Activated CD8-positive, alpha-beta memory T cell treated with anti-CD3 and anti-CD28 coated beads, Interleukin-2, amount 50 U/mL, for 24 hours (primary cell): ENCODE measurements around the gene SUFU.
A peak's percentile ranks its signal among the peaks of the same experiment; 100 is the strongest.

Experiments
- DNase-seq: peaks from one replicate; pipeline ENCODE4 v3.0.0-alpha.2; 2020; ENCODE audit errors: extremely low read depth

The SUFU gene

DNA sequence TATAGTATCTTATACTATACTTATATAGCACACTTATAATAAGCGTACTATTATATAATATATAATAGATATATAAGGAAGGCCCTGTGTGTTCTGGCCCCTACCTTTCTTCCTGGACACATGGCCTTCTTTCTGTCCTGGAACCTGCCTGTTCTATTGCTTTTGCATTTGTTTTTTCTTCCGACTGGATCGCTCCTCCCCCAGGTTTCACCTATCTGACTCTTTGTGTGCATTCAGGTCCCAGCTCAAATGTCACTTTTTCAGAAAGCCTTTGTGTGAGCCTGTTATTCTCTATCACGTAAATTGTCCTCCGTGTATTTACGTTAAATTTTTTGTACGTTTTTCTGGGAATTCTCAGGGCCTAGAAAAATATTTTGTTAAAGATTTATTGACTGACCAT, 137.6 kb downstream of the SUFU start:
- no peak for DNase-seq

GRCh38 chr10:102641880-102642735, 138.3 kb downstream of the SUFU start:
- DNase-seq: peak; percentile 96

GRCh38 chr10:102642736-102643335, 139.1 kb downstream of the SUFU start:
- no peak for DNase-seq

- DNase-seq: no peak
These were observed 139.7 kb downstream of the SUFU start for GRCh38 chr10:102643336-102644065.

DNA sequence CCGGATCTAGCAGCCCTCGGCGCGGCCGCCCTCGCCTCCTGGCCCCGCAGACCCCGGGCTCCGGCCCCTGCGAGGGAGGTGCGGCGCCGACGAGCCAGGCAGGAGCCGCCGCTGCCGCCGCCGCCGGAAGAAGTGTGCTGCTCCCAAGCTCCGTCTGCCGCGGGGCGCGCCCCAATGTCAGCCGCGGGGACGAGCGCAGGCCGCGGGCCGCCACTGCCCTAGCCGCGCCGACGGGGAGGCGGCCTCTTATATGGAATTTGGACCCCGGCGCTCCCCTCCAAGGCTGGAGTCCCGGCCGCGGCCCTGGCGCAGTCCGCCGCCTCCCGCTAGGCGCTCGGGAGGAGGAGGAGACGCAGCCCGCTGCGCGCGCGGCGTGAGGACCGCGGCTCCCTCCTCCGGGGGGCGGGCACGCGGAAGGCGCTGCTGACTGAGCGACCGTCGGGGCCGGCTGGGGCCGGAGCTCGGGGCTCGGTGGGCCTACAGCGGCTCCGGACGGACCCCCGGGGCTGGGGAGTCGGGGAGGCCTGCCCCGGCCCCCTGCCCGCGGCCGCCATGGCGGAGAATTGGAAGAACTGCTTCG, 140.4 kb downstream of the SUFU start, which contains the start of gene TRIM8:
TRIM8 (plus strand) TSS at position 414 of the 580 bp plus-strand sequence; CDS start at position 553, 139 bp downstream.
- DNase-seq: no peak

DNA sequence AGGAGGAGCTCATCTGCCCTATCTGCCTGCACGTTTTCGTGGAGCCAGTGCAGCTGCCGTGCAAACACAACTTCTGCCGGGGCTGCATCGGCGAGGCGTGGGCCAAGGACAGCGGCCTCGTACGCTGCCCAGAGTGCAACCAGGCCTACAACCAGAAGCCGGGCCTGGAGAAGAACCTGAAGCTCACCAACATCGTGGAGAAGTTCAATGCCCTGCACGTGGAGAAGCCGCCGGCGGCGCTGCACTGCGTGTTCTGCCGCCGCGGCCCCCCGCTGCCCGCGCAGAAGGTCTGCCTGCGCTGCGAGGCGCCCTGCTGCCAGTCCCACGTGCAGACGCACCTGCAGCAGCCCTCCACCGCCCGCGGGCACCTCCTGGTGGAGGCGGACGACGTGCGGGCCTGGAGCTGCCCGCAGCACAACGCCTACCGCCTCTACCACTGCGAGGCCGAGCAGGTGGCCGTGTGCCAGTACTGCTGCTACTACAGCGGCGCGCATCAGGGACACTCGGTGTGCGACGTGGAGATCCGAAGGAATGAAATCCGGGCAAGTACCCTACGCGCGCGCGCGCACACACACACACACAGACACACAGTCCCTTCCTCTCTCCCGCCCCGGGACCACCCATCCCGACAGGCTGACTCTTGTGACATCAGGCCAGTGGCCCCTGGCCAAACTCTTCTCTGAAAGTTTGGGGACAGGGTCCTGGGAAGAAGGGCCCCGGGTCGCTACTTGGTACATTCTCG, 141.0 kb downstream of the SUFU start:
- no peak for DNase-seq

GRCh38 chr10:102645388-102645740, 141.6 kb downstream of the SUFU start:
- no peak for DNase-seq

- DNase-seq: peak; percentile 62
These were observed 142.2 kb downstream of the SUFU start for GRCh38 chr10:102645741-102646609.

DNA sequence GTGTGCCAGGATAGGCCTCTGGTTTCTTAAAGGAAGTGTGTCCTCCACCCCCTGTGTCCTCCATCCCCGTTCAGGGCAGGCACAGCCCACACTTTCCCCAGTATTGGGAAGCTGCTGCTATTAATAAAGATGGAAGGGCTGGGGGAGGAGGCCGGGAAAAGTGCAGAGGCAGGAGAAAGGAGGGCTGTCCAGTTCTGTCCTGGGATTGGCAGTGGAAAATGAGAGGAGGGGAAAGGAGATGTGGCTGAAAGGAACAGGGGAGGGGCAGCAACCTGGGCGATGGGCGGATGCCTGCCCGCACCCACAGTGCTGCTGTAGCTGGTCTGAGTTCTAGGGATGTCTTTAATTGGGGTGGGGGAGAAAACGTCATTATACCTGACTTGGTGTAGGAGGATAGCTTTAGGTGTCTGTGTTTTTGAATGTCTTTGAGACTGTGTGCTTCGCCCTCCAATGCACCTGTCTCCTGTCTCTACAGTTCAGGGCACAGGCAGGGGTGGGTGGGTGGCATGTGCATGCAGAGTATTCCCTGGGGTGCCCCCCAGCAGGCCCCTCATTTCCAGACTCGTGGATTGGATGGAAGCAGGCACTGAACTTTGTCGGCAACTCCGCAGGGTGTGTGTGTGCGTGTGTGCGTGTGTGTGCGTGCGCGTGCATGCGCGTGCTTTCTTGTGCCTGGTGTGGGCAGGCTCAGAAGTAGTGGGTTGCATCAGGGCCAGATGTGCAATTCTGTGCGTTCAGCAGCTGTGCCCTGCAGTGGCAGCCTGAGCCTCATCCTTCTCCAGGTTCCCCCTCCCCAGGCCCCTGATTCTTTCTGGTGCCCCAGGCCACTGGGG, 143.1 kb downstream of the SUFU start:
- DNase-seq: no peak

- no peak for DNase-seq
These were observed 143.9 kb downstream of the SUFU start for GRCh38 chr10:102647443-102648268.

DNA sequence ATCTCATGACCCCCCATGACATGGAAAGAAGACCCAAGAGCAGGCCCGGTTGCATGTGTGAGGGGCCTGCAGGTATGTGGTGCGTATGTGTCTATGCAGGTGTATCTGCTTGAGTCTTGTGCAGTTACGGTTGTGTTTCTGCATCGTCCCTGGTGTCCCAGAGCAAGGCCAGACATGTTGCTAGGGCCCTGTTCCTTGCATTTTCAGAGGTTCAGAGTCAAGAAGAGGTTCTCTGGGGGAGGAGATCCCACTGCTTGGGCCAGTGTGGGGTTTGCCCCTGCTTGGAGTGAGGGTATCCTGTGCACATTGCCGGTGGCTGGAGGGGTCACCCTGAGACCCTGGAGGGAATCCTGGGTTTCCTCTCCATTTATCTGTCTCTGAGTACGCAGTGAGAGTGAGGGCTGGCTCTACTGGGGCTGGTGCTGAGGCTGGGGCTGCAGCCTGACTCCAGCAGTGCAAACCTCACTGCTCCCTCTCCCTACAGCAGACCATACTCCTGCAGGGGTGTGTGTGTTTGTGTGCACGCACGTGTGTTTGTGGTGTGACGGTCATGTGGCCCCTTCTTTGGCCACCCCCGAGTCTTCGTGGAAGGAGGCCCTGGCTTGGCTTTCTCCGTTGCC, 144.6 kb downstream of the SUFU start:
- no peak for DNase-seq

GRCh38 chr10:102648889-102649796, 145.4 kb downstream of the SUFU start:
- DNase-seq: no peak

GRCh38 chr10:102649797-102650654, 146.3 kb downstream of the SUFU start:
- DNase-seq: no peak

DNA sequence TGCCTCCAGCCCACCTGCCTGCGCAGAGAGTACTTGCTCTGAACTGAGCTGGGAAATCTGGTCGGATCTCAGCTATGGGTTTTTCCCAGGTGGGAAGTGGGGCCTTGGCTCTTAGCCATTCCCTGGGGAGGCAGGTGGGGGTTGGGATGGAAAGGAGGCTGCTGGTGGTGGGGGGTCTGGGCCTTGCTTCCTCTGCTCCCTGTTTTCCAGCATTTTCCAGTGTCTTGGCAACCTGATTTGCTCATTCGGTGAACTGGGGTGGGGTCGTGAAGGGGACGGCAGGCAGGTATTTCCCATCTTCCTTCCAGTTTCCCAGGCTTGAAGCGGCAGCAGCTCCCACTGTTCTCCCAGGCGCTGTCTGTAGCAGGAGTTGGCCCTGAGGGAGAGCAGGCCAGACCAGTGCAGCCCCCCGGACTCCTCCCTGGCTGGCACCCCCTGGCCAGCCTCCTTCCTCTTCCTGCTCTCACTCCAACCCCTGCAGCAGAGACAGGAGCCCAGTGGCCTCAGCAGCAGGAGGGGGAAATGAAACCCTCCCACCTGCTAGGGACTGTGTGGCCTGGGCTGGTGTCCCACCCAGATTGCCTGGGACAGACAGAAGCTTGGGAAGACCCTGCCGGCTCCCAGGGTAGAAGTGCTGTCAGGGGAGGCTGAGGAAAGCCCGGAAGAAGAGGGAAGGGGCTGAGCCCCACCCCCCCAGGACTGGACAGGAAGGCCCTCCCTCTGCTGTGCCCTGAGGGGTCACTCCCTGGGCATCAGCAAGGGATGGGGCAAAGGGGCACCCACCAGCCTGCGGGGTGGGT, 147.1 kb downstream of the SUFU start:
- no peak for DNase-seq

DNA sequence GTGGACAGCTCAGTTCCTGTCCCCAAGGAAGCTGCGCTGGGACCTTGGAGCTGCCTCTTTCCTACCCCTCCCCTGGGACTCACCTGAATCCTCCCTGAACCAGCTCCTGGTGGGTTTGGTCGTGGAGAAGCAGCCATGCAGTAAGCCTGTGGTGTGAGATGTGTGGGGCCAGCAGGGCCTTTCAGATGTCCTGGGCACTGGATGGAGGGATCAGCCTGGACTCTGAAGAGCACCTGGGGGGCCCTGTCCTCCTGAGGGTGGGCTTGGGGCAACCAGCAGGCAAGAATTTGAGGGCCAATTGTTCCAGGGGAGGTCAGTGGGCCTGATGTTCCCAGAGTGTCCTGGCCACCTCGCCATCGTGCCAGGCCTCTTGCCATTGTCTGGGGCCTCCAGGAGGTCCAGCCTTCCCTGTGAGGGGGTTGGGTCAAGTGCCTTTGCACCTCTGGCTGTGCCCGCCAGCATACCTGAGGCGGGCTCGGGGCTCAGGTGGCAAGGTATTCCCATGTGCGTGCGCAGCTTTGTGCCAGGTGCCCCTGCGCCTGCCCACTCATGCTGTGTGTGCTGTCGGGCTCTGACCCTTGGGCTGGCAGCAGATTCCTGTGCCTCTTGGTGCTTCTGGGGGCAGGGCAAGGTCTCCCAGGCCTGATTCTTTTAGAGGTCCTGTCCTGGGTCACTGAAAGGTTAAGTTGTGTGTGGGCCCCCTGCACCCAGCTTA, 147.8 kb downstream of the SUFU start:
- DNase-seq: no peak
